Spinal cord (tissue), 10 donors: ENCODE results near the gene CNMD. TPM values are rescaled to one million over a fixed set of nuclear protein-coding genes. Genes with fewer than 3 reads are reported as not detected.

ENCODE experiments used
- DNase-seq, 6 donors: peaks; one replicate each; pipeline versions ENCODE4 v3.0.0 to v3.0.0-alpha.2; 2013 to 2015; ENCODE audit warnings: low spot score in 6 of 6, low read depth in 4 of 6
- H3K27ac ChIP-seq: one replicate; pipeline ENCODE4 v1.5.1; 2013; ENCODE audit warnings: low read depth, low read length, control low read depth
- H3K27me3 ChIP-seq: one replicate; pipeline ENCODE4 v1.6.1; 2013; ENCODE audit warnings: low read length; ENCODE audit not compliant: control insufficient read depth, insufficient read depth
- H3K36me3 ChIP-seq: one replicate; pipeline ENCODE4 v1.6.1; 2013; ENCODE audit warnings: low read length; ENCODE audit not compliant: control insufficient read depth, insufficient read depth
- H3K4me1 ChIP-seq: one replicate; pipeline ENCODE4 v1.6.1; 2013; ENCODE audit warnings: low read length; ENCODE audit not compliant: control insufficient read depth, insufficient read depth
- H3K4me3 ChIP-seq: one replicate; pipeline ENCODE4 v1.5.1; 2013; ENCODE audit warnings: low read depth, low read length, control low read depth
- H3K9me3 ChIP-seq: one replicate; pipeline ENCODE4 v1.6.1; 2013; ENCODE audit warnings: low read length; ENCODE audit not compliant: control insufficient read depth, insufficient read depth
- WGBS: methylation state at CpG from one replicate; pipeline ENCODE4 v1.1.5; 2013; ENCODE audit warnings: missing lambda C conversion rate; ENCODE audit not compliant: insufficient coverage; 5-methylcytosine and 5-hydroxymethylcytosine counted together
- long read RNA-seq, 4 donors: transcript quantifications; one replicate each; lab custom pipeline, GENCODE V29; 2026
- polyA plus RNA-seq, 2 donors: library from polyadenylated mRNA; unstranded; fragments of 120-200 nt; gene quantifications; one replicate each; pipeline ENCODE4 v1.2.1, GENCODE V29; 2013; ENCODE audit not compliant: insufficient read length in 2 of 2
- total RNA-seq, 2 donors: library from RNA; depleted of rRNA in 1 of 2; stranded (reverse); fragments of 120-200 nt in 1 of 2; fragments of >200 nt in 1 of 2; gene quantifications; one replicate each; pipeline versions ENCODE4 v1.2.3 to v1.2.4, GENCODE V29; 2013 to 2014
- donor health status: healthy.

Gene CNMD
- total RNA-seq (1 to 10 TPM; 4.7 to 7.8 TPM), polyA plus RNA-seq (10 to 100 TPM; 11.6 to 22.4 TPM)
- long read RNA-seq, donor 1, partial matches to known transcripts: 0 of 4 reads
- long read RNA-seq, donor 1, other reads (novel, unspliced or antisense): 0 of 4 reads
- long read RNA-seq, donor 2, partial matches to known transcripts: 0 of 1 reads
- long read RNA-seq, donor 2, other reads (novel, unspliced or antisense): 0 of 1 reads
- long read RNA-seq, donor 3, partial matches to known transcripts: 5 of 5 reads
- long read RNA-seq, donor 3, other reads (novel, unspliced or antisense): 0 of 5 reads
- long read RNA-seq, donor 4, partial matches to known transcripts: 8 of 11 reads
- long read RNA-seq, donor 4, other reads (novel, unspliced or antisense): 0 of 11 reads

GRCh38 chr13:52739468-52740071 lies at the start of gene CNMD:
Gene CNMD, minus strand, starts transcription at chr13:52739820. Its CDS starts 119 bp downstream, at chr13:52739701.
- Histone ChIP-seq H3K27ac (peak within 1 kb of the TSS; percentile 82), H3K27me3 (peaks cover 5% of the 10 kb centered on the region), H3K4me3 (peak within 1 kb of the TSS; percentile 49), H3K9me3 (no peaks in the 10 kb centered on the region), H3K36me3 (no peaks in the 10 kb centered on the region), H3K4me1 (peaks cover 14% of the 10 kb centered on the region)
- peak in 1 of 6 donors; percentile 20 for DNase-seq
- WGBS: 8% methylated on average over 27 of the region's 34 CpGs

GRCh38 chr13:52788011-52788410 lies 48.4 kb upstream of the CNMD start:
- no peak for DNase-seq
- Histone ChIP-seq H3K9me3 (no peaks in the 10 kb centered on the region), H3K4me1 (peaks cover 9% of the 10 kb centered on the region), H3K27me3 (no peaks in the 10 kb centered on the region), H3K4me3 (no peak overlapping the region), H3K36me3 (no peaks in the 10 kb centered on the region), H3K27ac (no peak overlapping the region)
- WGBS: 61% methylated on average over 3 of the region's 4 CpGs

GRCh38 chr13:52787235-52787634 lies 47.6 kb upstream of the CNMD start:
- DNase-seq: no peak

GRCh38 chr13:52786766-52787165 lies 47.1 kb upstream of the CNMD start:
- DNase-seq: no peak
- Histone ChIP-seq H3K27ac (peak overlapping the region; percentile 53), H3K4me3 (no peak overlapping the region), H3K27me3 (no peaks in the 10 kb centered on the region), H3K4me1 (peaks cover 12% of the 10 kb centered on the region), H3K9me3 (no peaks in the 10 kb centered on the region), H3K36me3 (no peaks in the 10 kb centered on the region)
- no CpG with 5 or more reads among the region's 3 CpGs for WGBS

More at GRCh38 chr13:52787235-52787634, 47.6 kb upstream of the CNMD start:
- WGBS: 85% methylated on average over 2 of the region's 2 CpGs
- no peak overlapping the region for H3K4me3 ChIP-seq
- peaks cover 12% of the 10 kb centered on the region for H3K4me1 ChIP-seq
- no peaks in the 10 kb centered on the region for H3K27me3 ChIP-seq
- peak overlapping the region; percentile 51 for H3K27ac ChIP-seq
- H3K36me3 ChIP-seq: no peaks in the 10 kb centered on the region
- H3K9me3 ChIP-seq: no peaks in the 10 kb centered on the region

GRCh38 chr13:52785739-52786138 lies 46.1 kb upstream of the CNMD start:
- H3K4me3 ChIP-seq: no peak overlapping the region
- no peaks in the 10 kb centered on the region for H3K27me3 ChIP-seq
- H3K4me1 ChIP-seq: peaks cover 12% of the 10 kb centered on the region
- WGBS: 88% methylated on average over 1 of the region's 5 CpGs
- DNase-seq: peak in 1 of 6 donors; percentile 49
- no peaks in the 10 kb centered on the region for H3K9me3 ChIP-seq
- peak overlapping the region; percentile 53 for H3K27ac ChIP-seq
- H3K36me3 ChIP-seq: no peaks in the 10 kb centered on the region

GRCh38 chr13:52784591-52785340 lies 45.1 kb upstream of the CNMD start:
- Histone ChIP-seq H3K27me3 (no peaks in the 10 kb centered on the region), H3K4me3 (no peak overlapping the region), H3K27ac (no peak overlapping the region), H3K36me3 (no peaks in the 10 kb centered on the region), H3K9me3 (no peaks in the 10 kb centered on the region), H3K4me1 (peaks cover 12% of the 10 kb centered on the region)
- WGBS: 83% methylated on average over 2 of the region's 6 CpGs
- no peak for DNase-seq

GRCh38 chr13:52783943-52784342 lies 44.3 kb upstream of the CNMD start:
- Histone ChIP-seq H3K4me3 (no peak overlapping the region), H3K36me3 (no peaks in the 10 kb centered on the region), H3K4me1 (peaks cover 19% of the 10 kb centered on the region), H3K27ac (peak overlapping the region; percentile 25), H3K27me3 (no peaks in the 10 kb centered on the region), H3K9me3 (no peaks in the 10 kb centered on the region)
- no peak for DNase-seq

- Histone ChIP-seq H3K9me3 (no peaks in the 10 kb centered on the region), H3K4me3 (no peak overlapping the region), H3K27ac (peak overlapping the region; percentile 74), H3K4me1 (peaks cover 23% of the 10 kb centered on the region), H3K27me3 (no peaks in the 10 kb centered on the region), H3K36me3 (no peaks in the 10 kb centered on the region)
- no peak for DNase-seq
- 73% methylated on average over 3 of the region's 9 CpGs for WGBS
Observed at GRCh38 chr13:52782471-52783448, 43.1 kb upstream of the CNMD start.

- H3K4me3 ChIP-seq: no peak overlapping the region
- no peak overlapping the region for H3K27ac ChIP-seq
- no peaks in the 10 kb centered on the region for H3K36me3 ChIP-seq
- no peaks in the 10 kb centered on the region for H3K9me3 ChIP-seq
- no CpG with 5 or more reads among the region's 2 CpGs for WGBS
- no peak for DNase-seq
- H3K4me1 ChIP-seq: peaks cover 16% of the 10 kb centered on the region
- no peaks in the 10 kb centered on the region for H3K27me3 ChIP-seq
Observed at GRCh38 chr13:52780611-52781010, 41.0 kb upstream of the CNMD start.
